Measurements from ENCODE around the gene CENATAC. TPM values are rescaled to one million over a fixed set of nuclear protein-coding genes. Genes with fewer than 3 reads are reported as not detected.
"Not testable (repeated sequence)": the region's sequence is repeated elsewhere in the genome, so short reads cannot be mapped to it uniquely, and the experiment has no call there.

CENATAC gene
- polyA plus RNA-seq (ENCODE audit: low read depth in 6 of 6), result 10 to 100 TPM in 5 of 6 donors, 1 to 10 TPM in 1; 9.5 to 21.7 (median 12.3) TPM

- H3K27me3 Mint-ChIP-seq, result no peaks in the 10 kb centered on the region
Measured at GRCh38 chr11:118997627-118998387, at the start of gene CENATAC. CENATAC (plus strand) TSS chr11:118998138; CDS start chr11:118998198, 60 bp downstream.

GRCh38 chr11:118953265-118953664 is 44.7 kb upstream of the CENATAC start:
- Mint-ChIP-seq H3K9me3 (no peaks in the 10 kb centered on the region), H3K36me3 (no peaks in the 10 kb centered on the region), H3K27me3 (peaks cover 0 to 48% (median 38%) of the 10 kb centered on the region in 3 donors), H3K27ac (no peak overlapping the region), H3K4me1 (peaks cover 9 to 11% (median 10%) of the 10 kb centered on the region in 3 donors), H3K4me3 (no peak overlapping the region)
- DNase-seq (no peak), ATAC-seq (ENCODE audit: low read depth in 2 of 2) (no peak)

More at GRCh38 chr11:118997627-118998387, at the start of gene CENATAC:
- Mint-ChIP-seq H3K4me3 (peak within 1 kb of the TSS; percentile 93 to 98 (median 95)), H3K9me3 (no peaks in the 10 kb centered on the region), H3K36me3 (peaks cover 0 to under 1% of the 10 kb centered on the region in 2 donors), H3K4me1 (peaks cover 24 to 34% (median 27%) of the 10 kb centered on the region in 3 donors), H3K27ac (peak within 1 kb of the TSS; percentile 83 to 99 (median 96))
- DNase-seq (peak; percentile 91), ATAC-seq (ENCODE audit: low read depth in 2 of 2) (peak; percentile 92 to 93)

GRCh38 chr11:118953976-118954375 is 44.0 kb upstream of the CENATAC start:
- H3K4me1 Mint-ChIP-seq, result peaks cover 9 to 11% (median 10%) of the 10 kb centered on the region in 3 donors
- not testable (repeated sequence) for H3K9me3 Mint-ChIP-seq; H3K27ac Mint-ChIP-seq; DNase-seq; H3K4me3 Mint-ChIP-seq; ATAC-seq (ENCODE audit: low read depth in 2 of 2); H3K36me3 Mint-ChIP-seq
- H3K27me3 Mint-ChIP-seq, result peaks cover 0 to 51% (median 38%) of the 10 kb centered on the region in 3 donors

- Mint-ChIP-seq H3K9me3 (no peaks in the 10 kb centered on the region), H3K4me3 (peak within 1 kb of the TSS in 1 of 8 donors; percentile 1), H3K27ac (peak within 1 kb of the TSS in 4 of 6 donors; percentile 64 to 83 (median 76)), H3K36me3 (no peaks in the 10 kb centered on the region), H3K4me1 (peaks cover 9 to 11% (median 10%) of the 10 kb centered on the region in 3 donors), H3K27me3 (peaks cover 0 to 47% (median 33%) of the 10 kb centered on the region in 3 donors)
- ATAC-seq (ENCODE audit: low read depth in 2 of 2) (peak; percentile 97 to 99), DNase-seq (peak; percentile 84)
Measured at GRCh38 chr11:118956094-118956846, 41.7 kb upstream of the CENATAC start, which contains the start of gene UPK2. UPK2 (plus strand) TSS chr11:118956298; CDS start chr11:118956351, 53 bp downstream.

GRCh38 chr11:118956847-118957469 is 41.0 kb upstream of the CENATAC start:
- no peaks in the 10 kb centered on the region for H3K9me3 Mint-ChIP-seq
- H3K4me1 Mint-ChIP-seq, result peaks cover 9 to 11% (median 10%) of the 10 kb centered on the region in 3 donors
- H3K27me3 Mint-ChIP-seq, result peaks cover 0 to 43% (median 30%) of the 10 kb centered on the region in 3 donors
- peak overlapping the region in 1 of 6 donors; percentile 83 for H3K27ac Mint-ChIP-seq
- ATAC-seq (ENCODE audit: low read depth in 2 of 2), result peak; percentile 16 to 17
- DNase-seq, result no peak
- no peaks in the 10 kb centered on the region for H3K36me3 Mint-ChIP-seq
- peak overlapping the region in 1 of 8 donors; percentile 21 for H3K4me3 Mint-ChIP-seq

- no peak for DNase-seq
- Mint-ChIP-seq H3K27me3 (peaks cover 4 to 43% (median 30%) of the 10 kb centered on the region in 3 donors), H3K4me1 (peaks cover 9 to 11% (median 10%) of the 10 kb centered on the region in 3 donors), H3K9me3 (no peaks in the 10 kb centered on the region), H3K36me3 (no peaks in the 10 kb centered on the region), H3K27ac (peak overlapping the region in 3 of 6 donors; percentile 56 to 72 (median 70)), H3K4me3 (no peak overlapping the region)
- no peak for ATAC-seq (ENCODE audit: low read depth in 2 of 2)
Measured at GRCh38 chr11:118957549-118957948, 40.4 kb upstream of the CENATAC start.

- H3K4me3 Mint-ChIP-seq, result peak overlapping the region in 1 of 8 donors; percentile 29
- ATAC-seq (ENCODE audit: low read depth in 2 of 2) (no peak), DNase-seq (no peak)
- H3K27ac Mint-ChIP-seq, result peak overlapping the region in 3 of 6 donors; percentile 44 to 77 (median 76)
- peaks cover 4 to 43% (median 27%) of the 10 kb centered on the region in 3 donors for H3K27me3 Mint-ChIP-seq
- H3K9me3 Mint-ChIP-seq, result no peaks in the 10 kb centered on the region
- peaks cover 9 to 11% (median 10%) of the 10 kb centered on the region in 3 donors for H3K4me1 Mint-ChIP-seq
- H3K36me3 Mint-ChIP-seq, result no peaks in the 10 kb centered on the region
Measured at GRCh38 chr11:118957968-118958367, 40.0 kb upstream of the CENATAC start.

- H3K9me3 Mint-ChIP-seq, result no peaks in the 10 kb centered on the region
- DNase-seq (no peak), ATAC-seq (ENCODE audit: low read depth in 2 of 2) (no peak)
- peaks cover 9 to 11% (median 10%) of the 10 kb centered on the region in 3 donors for H3K4me1 Mint-ChIP-seq
- H3K27ac Mint-ChIP-seq, result no peak overlapping the region
- peaks cover 4 to 42% (median 23%) of the 10 kb centered on the region in 3 donors for H3K27me3 Mint-ChIP-seq
- H3K4me3 Mint-ChIP-seq, result no peak overlapping the region
- H3K36me3 Mint-ChIP-seq, result no peaks in the 10 kb centered on the region
Measured at GRCh38 chr11:118958577-118958976, 39.4 kb upstream of the CENATAC start.

GRCh38 chr11:118961189-118961588 is 36.7 kb upstream of the CENATAC start:
- no peak overlapping the region for H3K27ac Mint-ChIP-seq
- H3K4me1 Mint-ChIP-seq, result peaks cover 9 to 10% (median 10%) of the 10 kb centered on the region in 3 donors
- peaks cover 2 to 18% (median 4%) of the 10 kb centered on the region in 3 donors for H3K27me3 Mint-ChIP-seq
- H3K36me3 Mint-ChIP-seq, result no peaks in the 10 kb centered on the region
- ATAC-seq (ENCODE audit: low read depth in 2 of 2), result no peak
- H3K4me3 Mint-ChIP-seq, result no peak overlapping the region
- no peaks in the 10 kb centered on the region for H3K9me3 Mint-ChIP-seq
- no peak for DNase-seq

GRCh38 chr11:118961591-118961990 is 36.3 kb upstream of the CENATAC start:
- DNase-seq, result no peak
- Mint-ChIP-seq H3K4me1 (peaks cover 5 to 6% (median 6%) of the 10 kb centered on the region in 3 donors), H3K9me3 (no peaks in the 10 kb centered on the region), H3K36me3 (no peaks in the 10 kb centered on the region), H3K27me3 (peaks cover 0 to 14% (median 4%) of the 10 kb centered on the region in 3 donors), H3K27ac (no peak overlapping the region), H3K4me3 (no peak overlapping the region)
- ATAC-seq (ENCODE audit: low read depth in 2 of 2), result no peak

GRCh38 chr11:118969508-118969907 is 28.4 kb upstream of the CENATAC start:
- H3K4me3 Mint-ChIP-seq; H3K9me3 Mint-ChIP-seq; H3K4me1 Mint-ChIP-seq; ATAC-seq (ENCODE audit: low read depth in 2 of 2); H3K36me3 Mint-ChIP-seq; DNase-seq; H3K27ac Mint-ChIP-seq: not testable (repeated sequence)
- peaks cover 20 to 28% (median 22%) of the 10 kb centered on the region in 3 donors for H3K27me3 Mint-ChIP-seq

GRCh38 chr11:118971646-118972045 is 26.3 kb upstream of the CENATAC start, which contains the start of gene FOXR1:
FOXR1 (plus strand) TSS chr11:118971761; CDS start chr11:118971932, 171 bp downstream.
- Mint-ChIP-seq H3K4me1 (no peaks in the 10 kb centered on the region), H3K36me3 (peaks cover 0 to 8% of the 10 kb centered on the region in 2 donors), H3K9me3 (peaks cover 0 to 3% (median 0%) of the 10 kb centered on the region in 7 donors), H3K27ac (no peak within 1 kb of the TSS), H3K27me3 (peaks cover 34 to 39% (median 34%) of the 10 kb centered on the region in 3 donors), H3K4me3 (no peak within 1 kb of the TSS)
- DNase-seq, result no peak
- no peak for ATAC-seq (ENCODE audit: low read depth in 2 of 2)
